BE2C (cell line): ENCODE measurements around the gene GDF2.
A peak's percentile ranks its signal among the peaks of the same experiment; 100 is the strongest.

Source experiments
- DNase-seq: peaks from one replicate; pipeline ENCODE4 v3.0.0-alpha.2; 2020
- H3K27me3 ChIP-seq: fragments of 250-450 bp; sonication (Bioruptor Pico); 2 replicates; pipeline ENCODE4 v1.5.1; 2020; ENCODE audit warnings: mild to moderate bottlenecking
- H3K36me3 ChIP-seq: fragments of 250-450 bp; sonication (Bioruptor Pico); 2 replicates; pipeline ENCODE4 v1.5.1; 2020; ENCODE audit warnings: mild to moderate bottlenecking
- H3K4me1 ChIP-seq: fragments of 250-450 bp; sonication (Bioruptor Pico); 2 replicates; pipeline ENCODE4 v1.5.1; 2020
- H3K4me3 ChIP-seq: 2 replicates; pipeline ENCODE4 v1.5.1; 2011; ENCODE audit warnings: low read depth, low read length
- H3K9me3 ChIP-seq: fragments of 250-450 bp; sonication (Bioruptor Pico); 2 replicates; pipeline ENCODE4 v1.5.1; 2020
- CTCF ChIP-seq: IDR thresholded peaks from 2 replicates; pipeline ENCODE4 v1.5.1; 2012; ENCODE audit warnings: mild to moderate bottlenecking, low read depth, low read length

Gene GDF2

GRCh38 chr10:47339759-47340607 is 17.7 kb downstream of the GDF2 start:
- Histone ChIP-seq H3K9me3 (no peaks in the 10 kb centered on the region), H3K36me3 (no peaks in the 10 kb centered on the region), H3K4me1 (no peaks in the 10 kb centered on the region), H3K27me3 (no peaks in the 10 kb centered on the region), H3K4me3 (no peak overlapping the region)
- DNase-seq, result no peak
- no peak for TF ChIP-seq CTCF

- Histone ChIP-seq H3K4me1 (no peaks in the 10 kb centered on the region), H3K36me3 (no peaks in the 10 kb centered on the region), H3K4me3 (no peak overlapping the region), H3K27me3 (no peaks in the 10 kb centered on the region), H3K9me3 (no peaks in the 10 kb centered on the region)
- DNase-seq, result peak; percentile 66
- peak; percentile 98 for TF ChIP-seq CTCF
Measured at GRCh38 chr10:47340608-47341170, 18.4 kb downstream of the GDF2 start.

- Histone ChIP-seq H3K4me1 (no peaks in the 10 kb centered on the region), H3K9me3 (no peaks in the 10 kb centered on the region), H3K4me3 (no peak overlapping the region), H3K36me3 (no peaks in the 10 kb centered on the region), H3K27me3 (no peaks in the 10 kb centered on the region)
- TF ChIP-seq CTCF, result no peak
- DNase-seq, result no peak
Measured at GRCh38 chr10:47344996-47345870, 23.0 kb downstream of the GDF2 start.

GRCh38 chr10:47346581-47347302 is 24.5 kb downstream of the GDF2 start:
- H3K4me3 ChIP-seq, result no peak overlapping the region
- DNase-seq, result no peak

GRCh38 chr10:47347303-47347675 is 25.0 kb downstream of the GDF2 start:
- no peak for TF ChIP-seq CTCF
- Histone ChIP-seq H3K36me3 (no peaks in the 10 kb centered on the region), H3K4me1 (no peaks in the 10 kb centered on the region), H3K27me3 (no peaks in the 10 kb centered on the region), H3K9me3 (no peaks in the 10 kb centered on the region), H3K4me3 (no peak overlapping the region)
- no peak for DNase-seq

More at GRCh38 chr10:47346581-47347302, 24.5 kb downstream of the GDF2 start:
- H3K27me3 ChIP-seq, result no peaks in the 10 kb centered on the region
- no peak for TF ChIP-seq CTCF
- H3K4me1 ChIP-seq, result no peaks in the 10 kb centered on the region
- H3K36me3 ChIP-seq, result no peaks in the 10 kb centered on the region
- H3K9me3 ChIP-seq, result no peaks in the 10 kb centered on the region
